NT2/D1 (cell line): ENCODE data around the gene ZNF831.

Experiments used
- SUZ12 ChIP-seq: IDR thresholded peaks from 2 replicates; pipeline ENCODE4 v1.6.1; 2011; ENCODE audit not compliant: insufficient read length, insufficient read depth; ENCODE audit errors: extremely low read depth
- YY1 ChIP-seq: IDR thresholded peaks from 2 replicates; pipeline ENCODE4 v1.6.1; 2011; ENCODE audit not compliant: insufficient read length, insufficient read depth
- ZNF274 ChIP-seq: IDR thresholded peaks from 2 replicates; pipeline ENCODE4 v1.6.1; 2011; ENCODE audit warnings: mild to moderate bottlenecking, low read depth, low read length

DNA sequence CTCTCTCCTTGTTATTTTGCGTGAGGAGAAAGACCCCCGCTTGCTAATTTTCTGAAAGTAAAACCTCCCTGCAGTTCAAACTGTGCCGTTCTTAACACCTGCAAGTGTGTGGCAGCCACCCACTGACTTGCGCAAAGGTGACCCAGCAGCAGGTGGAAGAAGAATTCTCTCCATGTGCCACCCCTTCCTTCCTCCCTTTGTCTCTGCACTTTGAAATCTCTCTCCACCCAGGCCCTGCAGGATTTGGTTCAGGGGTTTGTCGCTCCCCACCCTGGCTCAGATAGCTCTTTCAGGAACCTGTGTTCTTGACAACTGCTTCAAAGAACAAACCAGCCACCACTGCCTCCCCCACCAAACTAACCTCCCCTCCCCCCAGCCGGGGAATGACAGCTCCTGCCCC, 41.4 kb downstream of the ZNF831 start:
- TF ChIP-seq ZNF274 (no peak), YY1 (no peak), SUZ12 (no peak)
